ENCODE results near the gene C1QTNF5.

The C1QTNF5 gene

DNA sequence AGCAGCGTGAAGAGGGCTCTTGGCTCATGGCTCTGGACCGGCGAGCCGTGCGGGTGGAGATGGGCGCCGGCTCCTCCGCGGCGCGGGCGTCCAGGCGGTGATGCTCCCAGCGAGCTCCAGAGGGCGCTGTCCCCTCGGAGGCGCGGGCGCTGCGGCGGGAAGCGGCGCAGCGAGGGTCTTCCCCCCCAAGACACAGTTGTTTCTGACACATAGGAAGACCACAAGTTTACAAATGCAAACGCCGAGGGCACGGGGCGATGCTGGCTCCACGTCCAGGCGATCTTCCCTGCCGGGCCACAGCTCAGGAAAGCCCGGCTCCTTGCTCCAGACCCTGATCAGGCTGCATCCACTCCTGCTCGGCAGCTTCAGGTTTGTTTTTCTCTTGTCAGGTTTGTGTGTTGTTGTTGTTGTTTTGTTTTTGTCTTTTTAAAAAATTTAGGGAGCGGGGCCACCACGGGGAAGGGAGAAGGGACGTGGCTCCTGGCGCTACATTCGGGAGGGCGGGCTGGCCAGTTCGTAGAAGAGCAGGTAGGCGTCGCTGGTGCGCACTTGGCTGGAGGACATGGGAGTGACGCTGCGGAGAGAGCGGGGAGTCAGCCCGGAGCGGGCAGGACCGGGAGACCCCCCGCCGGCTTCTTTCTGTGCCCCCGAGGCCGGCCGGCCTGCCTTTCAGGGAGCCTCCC lies 15.8 kb upstream of the C1QTNF5 start:
- DNase-seq: no peak

DNA sequence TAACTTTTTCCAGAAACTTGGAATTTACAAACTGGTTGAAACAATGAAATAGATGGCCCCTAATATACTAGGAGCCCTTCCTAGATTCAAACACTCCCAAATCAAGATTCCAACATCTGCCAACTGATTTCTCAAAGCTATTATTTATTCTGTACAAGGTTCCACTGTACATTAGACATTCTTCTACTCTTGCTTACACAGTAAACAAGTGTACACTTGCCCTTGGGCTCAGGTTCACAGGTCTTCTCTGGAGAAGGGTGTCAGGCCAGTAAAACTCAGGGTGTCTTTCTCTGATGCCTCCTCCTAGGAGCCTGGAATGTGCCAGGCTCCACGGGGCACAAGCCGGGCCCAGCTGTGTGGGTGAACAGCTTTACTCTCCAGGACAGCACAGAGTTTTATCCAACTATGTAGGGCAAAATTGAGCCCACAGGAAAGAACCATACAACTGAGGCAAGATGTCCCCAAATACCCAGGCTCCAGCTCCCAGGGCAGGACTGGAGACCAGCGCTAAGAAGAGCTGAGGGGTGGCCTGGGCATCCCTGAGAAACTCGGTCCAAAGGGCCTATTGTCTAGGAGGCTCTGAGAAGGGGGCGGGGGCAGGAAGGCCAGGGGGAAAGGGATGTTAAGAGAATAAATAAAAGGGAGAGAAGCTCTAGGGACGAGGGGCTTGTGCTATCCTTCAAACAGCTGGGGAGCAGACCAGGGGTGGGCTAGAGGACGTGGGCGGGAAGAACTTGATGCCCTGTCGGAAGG lies 14.6 kb upstream of the C1QTNF5 start:
- DNase-seq: no peak

DNA sequence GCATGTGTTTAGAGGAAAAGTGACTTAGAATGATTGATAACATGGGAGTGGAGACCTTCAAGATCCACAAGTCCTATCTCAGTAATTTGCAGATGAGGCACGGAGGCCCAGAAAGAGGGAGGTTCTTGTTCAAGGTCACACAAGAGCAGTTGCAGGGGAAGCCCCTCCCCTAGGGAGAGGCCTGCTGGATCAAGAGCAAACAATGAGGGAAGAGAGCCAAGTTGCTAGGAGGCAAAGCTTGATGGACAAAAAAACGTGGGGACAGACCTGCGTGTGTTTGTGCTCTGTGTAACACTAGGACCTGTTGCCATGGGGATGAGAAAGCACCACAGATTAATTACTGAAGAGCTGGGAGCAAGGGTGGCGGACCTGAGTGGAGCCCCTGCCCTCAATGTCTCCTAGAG lies 12.2 kb upstream of the C1QTNF5 start:
- DNase-seq: no peak

DNA sequence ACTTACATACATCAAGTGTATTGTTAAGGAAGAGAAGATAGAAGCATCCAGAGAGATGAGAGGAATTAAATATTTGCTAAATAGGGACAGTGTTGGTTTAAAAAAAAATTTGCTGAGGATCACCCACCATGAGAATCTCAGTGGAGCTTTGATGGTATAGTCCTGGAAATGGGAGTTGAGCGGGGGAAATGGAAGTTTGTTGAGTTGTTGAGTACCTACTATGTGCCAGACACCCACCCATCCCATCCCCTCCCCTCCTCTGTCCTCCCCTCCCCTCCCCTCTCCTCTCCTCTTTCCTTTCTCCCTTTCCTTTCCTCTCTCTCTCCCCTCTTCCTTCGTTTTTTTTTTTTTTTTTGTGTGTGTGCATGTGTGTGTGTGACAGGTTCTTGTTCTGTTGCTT lies 10.5 kb upstream of the C1QTNF5 start:
- DNase-seq: no peak

DNA sequence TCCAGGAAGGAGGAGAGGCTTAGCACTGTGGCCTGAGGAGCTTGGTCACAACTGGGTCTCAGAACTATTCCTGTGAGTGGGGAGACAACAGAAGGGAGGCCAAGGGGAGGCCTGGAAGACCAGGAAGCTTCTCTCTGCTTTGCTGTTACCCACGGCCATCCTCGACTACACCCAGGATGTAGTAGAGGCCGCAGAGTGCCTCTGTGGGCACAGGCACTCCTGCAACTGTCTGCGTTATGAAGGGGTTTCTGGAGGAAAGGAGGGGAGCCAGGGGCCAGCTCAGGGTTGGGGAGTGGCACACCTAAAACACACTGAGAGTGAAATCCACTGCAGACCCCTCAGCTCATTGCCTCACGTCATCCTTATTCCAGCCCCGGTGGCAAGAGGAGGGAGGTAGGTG lies 9.6 kb upstream of the C1QTNF5 start:
- no peak for DNase-seq

DNA sequence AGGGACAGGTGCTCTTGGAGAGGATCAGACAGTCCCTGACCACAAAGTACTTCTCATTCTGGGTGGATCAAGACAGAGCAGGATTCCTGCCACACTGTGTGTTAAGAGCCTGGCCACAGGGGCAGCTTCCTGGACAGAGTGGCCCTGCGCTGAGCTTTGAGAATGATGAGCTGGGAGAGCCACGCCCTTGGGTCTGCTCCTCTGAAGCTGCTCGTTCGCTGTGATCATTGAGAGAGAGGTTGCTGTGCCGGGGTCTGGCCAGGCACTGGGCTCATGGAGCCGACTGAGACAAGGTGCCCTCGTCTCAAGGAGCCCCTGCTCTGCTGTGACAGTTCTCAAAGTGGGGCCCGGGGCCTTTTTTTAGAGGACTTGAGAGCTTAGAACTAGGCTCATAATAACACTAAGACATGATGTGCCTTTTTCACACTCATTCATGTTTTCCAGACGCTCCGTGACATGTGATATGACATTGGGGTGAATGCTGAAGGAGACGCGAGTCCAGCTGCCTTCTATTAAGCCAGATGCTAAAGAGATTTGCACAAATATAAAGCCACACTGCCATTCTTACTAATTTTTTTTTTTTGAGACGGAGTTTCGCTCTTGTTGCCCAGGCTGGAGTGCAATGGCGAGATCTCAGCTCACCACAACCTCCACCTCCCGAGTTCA lies 7.4 kb upstream of the C1QTNF5 start:
- no peak for DNase-seq

DNA sequence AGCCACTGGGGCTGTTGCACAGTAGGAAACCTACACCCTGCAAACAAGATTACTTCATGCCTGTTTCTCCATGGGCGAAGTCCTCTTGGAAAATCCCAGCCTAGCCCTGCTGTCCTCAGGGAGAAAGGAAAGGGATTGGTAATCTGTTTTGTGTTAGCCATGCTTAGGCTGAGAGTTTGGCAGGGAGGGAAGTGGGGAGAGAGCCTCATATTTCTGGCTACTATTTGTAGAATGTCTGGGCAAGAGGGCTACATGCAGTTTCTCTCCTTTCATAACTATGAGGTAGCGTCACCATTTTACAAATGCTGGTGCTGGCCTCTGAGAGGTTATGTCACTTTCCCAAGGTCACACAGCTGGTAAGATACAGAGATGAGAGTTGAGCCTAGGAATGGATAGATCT lies 6.6 kb upstream of the C1QTNF5 start:
- no peak for DNase-seq

DNA sequence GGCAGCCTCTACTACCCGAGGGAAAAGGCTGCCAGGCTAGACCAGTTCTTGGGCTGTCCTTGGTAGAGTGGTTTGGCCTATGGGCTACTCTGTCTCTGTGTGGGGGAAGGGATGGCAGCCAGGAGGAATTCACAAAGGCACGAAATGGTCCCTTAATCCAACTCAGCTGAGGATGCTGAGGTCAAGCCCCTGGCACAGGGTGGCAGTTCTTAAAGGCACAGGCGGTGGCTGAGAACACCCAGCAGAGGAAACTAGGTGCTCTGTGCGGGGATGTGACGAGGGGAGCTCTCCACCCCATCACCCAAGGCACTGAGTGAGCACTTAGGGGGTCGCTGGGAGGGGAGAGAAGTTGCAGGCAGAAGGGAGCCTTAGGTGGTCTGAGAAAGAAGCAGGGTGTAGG lies 5.9 kb upstream of the C1QTNF5 start, which contains the start of gene MFRP:
TSS of gene MFRP (minus strand) at position 101 of the 400 bp plus-strand sequence. CDS start 192 bp downstream, outside the sequence.
- DNase-seq: no peak

DNA sequence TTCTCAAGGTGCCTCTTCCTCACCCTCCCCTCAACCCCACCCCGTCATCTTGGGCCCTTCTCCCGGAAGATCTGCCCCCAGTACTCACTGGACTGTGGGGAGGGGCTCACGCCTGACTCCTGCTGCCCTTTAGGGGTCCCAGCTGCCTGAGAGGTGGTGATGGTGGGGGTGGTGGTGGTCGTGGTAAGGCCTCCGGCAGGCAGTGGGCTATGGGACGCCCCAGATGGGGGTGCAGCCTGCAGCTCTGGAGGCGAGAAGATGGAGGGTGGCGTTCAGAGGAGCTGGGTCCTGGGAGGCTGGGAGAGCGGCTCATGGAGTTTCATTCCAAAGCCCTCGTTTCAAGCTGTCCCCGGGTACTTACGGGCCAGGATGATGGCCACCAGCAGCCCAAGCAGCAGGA lies 5.0 kb upstream of the C1QTNF5 start:
- no peak for DNase-seq

DNA sequence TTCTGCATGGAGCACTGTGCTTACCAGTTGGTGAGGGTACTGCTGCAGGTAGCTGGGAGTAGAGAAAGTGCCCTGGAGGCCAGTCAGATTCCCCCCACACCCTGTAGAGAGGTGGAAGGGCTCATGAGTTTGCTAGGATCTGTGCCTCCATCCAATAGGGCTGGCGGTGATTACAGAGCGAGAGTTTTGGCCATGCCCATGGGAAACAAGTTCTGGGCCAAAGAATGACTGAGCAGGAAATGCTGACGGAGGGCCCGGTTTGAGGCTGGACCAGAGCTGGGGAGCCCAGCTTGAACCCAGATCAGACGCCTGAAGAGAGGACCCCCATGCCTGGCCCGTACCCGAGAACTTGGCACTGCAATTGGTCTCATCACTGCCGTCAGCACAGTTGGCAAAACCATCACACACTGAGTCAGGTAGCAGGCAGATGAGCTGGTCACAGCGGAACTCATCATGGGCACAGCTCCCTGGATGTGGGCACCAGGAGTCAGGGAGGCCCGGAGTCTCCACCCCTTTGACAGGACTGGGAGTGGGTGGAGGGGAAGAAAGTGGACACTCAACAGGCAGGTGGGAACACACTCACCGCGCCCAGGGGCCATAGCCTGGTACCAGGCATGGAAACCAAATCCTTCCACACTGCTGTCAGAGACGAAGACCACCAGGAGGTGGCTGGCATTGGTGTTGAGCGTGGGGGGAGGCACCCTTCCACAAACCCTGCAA lies 3.8 kb upstream of the C1QTNF5 start:
- no peak for DNase-seq

DNA sequence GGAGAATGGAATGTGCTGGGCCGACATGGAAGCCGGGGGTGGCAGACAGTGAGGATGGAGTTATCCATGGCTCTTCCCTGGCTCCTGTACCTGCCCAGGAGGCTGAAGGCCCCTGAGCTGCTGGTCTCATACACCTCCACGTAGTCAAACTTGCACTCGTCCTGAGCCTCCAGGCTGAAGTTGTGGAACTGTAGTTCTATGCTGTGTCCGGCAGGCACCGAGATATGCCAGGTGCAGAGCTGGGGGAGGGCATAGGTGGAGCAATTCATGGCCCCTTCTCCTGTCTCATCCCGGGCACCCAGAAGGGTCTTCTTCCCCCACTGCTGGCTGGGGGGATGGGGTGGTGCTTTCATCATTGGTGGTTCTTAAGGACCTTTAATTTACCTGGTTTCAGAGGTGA lies 3.0 kb upstream of the C1QTNF5 start:
- DNase-seq: no peak

DNA sequence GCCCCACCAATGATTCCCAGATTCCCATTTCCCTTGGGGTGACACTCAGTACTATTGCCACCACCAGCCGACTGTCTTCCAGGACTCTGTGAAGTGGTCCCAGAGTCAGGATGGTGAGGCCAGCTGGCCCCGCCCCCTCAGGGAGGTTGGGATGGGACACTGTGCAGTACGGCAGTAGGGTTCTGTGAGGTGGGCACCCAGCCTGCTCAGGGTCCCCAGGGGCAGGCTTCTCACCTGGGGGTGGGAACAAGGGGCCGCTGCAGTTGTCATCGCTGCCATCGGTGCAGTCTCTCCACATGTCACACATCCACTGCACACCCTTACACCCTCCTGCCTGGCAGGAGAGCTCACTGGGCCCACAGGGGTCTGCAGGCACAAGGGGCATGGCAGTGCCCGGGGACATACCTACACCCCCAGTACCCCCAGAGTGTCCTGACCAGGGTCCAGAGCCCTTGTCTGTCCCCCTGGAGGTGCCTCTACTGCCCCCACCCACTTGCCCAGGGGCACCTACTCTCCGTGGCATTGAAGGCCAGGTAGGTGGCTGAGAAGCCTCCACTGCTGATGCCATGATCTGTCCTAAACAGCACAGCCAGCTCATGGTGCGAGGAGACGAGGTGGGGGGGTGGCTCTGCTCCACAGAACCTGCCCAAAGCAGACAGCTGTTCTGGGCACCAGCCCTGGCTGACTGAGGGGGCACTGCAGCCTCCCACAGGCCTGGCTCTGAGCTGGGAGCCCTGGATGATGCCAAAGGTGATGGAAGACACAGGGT lies 1.9 kb upstream of the C1QTNF5 start:
- no peak for DNase-seq

DNA sequence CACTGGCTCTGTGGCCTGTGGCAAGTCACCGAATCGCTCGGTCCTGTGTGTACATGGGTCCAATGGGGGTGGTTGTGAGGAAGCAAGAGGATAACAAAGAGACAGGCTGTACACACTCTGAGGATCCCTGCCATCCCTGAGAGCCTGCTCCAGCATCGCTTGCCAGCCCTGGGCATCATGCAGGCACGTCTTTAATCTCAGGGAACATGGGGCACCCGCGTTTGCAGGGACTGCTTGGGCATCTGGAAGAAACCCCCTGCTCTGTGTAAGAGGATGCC lies 1.3 kb upstream of the C1QTNF5 start:
- no peak for DNase-seq

DNA sequence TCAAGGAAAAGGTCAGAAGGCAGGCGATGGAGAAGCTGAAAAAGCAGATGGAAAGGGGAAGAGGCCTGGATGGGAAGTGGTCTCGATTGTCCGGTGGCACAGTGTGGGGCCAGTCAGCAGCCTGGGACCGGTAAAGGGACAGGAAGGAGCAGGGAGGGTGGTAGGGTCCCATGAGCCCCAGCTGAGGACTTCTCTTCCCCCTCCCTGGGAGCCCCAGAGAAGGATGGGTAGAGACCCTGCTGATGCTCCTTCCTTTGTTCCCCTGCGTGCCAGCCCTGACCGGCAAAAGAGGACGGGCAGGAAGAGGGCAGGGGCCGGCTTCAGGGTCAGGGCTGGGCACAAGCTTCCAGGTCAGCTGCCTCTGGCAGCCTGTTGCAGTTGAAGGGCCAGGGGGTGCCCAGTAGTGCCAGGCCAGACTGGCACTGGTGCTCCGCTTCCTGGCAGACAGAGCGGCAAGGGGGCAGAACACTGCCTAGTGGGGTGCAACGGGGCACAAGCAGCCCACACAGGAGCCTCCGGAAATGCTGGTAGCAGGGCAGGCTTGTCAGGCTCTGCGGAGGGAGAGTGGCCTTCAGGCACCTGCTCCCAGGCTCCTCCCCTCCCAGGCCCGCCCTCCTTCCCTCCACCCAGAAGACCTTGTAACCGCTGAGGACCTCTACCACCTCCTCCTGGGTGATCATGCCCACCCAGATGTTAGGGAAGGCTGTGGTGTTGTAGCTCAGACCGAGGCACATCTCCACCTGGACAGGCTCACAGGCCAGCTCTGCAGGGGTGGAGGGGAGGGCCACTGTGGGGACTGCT lies 739 bp upstream of the C1QTNF5 start:
- DNase-seq: no peak

DNA sequence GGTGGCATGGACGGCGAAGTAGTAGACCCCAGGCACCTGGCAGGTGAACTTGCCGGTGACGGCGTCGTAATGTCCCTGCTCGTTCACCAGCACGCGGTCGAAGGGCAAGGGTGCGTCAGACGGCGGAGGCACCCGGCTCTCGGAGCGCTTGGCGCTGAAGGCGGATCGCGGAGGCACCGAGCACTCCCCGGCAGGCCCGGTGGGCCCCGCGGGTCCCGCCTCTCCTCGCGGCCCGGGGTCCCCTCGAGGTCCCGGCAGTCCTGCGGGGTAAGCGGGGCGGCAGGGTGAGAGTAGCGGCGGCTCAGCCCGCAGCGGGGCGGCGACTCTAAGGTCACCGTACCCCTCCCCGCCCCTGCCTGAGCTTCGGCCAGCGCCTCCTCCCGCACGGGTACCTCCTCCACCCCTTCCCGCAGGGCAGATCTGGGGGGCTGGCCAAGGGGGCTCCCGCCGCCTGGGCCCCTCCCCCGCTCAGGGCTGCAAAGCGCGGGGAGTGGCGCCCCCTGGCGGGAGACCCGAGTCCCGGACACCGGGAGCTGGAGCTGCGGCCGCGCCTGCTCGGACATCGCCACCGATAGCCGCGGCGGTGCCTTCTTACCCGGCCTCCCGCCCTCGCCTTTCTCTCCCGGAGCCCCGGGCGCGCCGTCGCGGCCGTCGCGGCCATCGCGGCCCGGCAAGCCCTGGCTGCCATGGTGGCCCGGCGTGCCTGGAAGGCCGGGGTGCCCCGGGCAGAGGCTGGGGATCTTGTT lies 921 bp downstream of the C1QTNF5 start:
- DNase-seq: no peak

DNA sequence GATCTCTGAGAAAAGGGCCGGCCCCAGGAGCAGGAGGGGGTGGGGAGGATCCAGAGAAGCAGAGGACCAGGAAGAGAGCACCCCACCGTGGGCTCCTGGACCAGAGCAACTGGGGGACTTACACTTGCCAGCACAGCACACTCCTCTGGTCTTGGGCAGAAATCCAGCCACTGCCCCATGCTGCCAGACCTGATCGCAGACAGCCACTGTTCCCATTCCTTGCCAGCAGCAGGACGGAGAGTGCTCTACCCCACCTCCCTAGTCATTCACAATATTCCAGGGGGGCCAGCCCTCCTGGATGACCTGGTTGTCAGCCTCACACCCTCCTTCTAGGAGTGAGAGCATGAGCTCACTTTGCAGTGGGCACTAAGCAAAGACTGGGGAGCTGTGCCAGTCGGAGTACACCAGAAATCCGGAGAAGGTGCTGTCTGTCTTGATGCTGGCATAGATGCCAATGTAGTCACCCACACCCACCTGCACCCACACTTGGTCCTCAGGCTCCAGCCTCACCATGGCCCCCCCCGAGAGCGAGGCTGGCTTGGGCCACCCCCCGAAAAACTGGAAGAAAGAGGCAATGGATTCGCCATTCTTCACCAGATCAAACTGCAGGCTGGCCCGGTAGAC lies 1.6 kb downstream of the C1QTNF5 start:
- no peak for DNase-seq

DNA sequence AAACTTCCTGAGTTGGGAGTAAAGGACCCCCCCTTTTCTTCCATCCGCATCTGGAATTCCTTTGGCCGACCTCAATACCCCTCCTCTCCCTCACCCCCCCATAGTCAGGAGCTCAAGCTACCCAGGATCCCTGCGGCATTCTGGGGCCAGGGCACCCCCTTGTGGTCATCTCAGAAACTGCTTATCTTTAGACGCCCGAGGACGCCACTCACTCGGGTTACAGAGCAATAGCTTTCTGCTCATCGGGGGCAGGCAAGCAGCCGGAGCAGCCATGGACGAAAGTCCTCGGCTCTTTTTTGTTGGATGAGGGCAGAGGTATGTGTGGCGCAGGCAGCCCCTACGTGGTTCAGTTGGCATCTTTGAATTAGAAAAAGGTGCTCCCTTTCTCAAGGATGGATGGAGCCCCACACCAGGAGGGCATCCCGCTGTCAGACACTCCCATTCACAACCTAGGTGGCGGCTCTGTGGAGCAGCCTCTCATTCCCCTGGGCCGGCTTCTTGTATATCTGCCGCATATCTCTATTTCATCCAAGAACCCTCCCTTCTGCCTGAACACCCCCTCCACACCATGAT lies 2.3 kb downstream of the C1QTNF5 start:
- DNase-seq: no peak

DNA sequence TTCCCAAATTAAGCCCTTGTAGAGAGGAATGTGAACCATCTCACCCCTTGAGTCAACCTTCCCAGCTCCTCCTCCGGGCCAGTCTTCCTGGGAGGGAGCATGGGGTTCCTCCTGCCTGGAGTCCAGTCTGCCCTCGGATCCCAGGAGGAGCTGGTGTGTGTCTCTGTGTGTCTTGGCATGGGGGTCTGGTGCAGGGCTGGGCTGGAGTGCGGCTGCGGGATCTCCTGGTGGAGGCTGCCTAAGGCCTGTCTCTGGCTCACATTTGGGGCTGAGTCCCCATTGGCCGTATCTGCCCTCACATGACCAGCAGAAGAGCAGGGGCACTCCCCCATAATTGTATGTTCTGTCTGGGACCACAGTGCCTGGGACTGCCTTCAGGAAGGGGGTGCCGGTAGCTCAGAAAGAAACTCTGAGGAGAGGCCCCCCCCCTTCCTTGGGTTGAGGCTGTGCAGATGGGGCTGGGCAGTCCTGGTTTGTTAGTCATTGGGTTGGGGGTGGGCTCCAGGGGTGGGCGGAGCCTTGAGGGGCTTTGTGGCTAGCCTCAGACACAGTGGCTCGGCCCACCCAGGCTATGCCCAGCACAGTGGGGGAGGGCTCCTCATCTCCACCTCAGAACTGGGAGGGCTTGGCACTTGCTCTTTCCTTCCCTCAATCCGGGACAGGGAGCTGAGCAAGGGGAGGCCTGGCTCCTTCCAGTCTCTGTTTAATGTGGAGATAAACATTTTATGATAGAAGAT lies 2.9 kb downstream of the C1QTNF5 start:
- DNase-seq: no peak

DNA sequence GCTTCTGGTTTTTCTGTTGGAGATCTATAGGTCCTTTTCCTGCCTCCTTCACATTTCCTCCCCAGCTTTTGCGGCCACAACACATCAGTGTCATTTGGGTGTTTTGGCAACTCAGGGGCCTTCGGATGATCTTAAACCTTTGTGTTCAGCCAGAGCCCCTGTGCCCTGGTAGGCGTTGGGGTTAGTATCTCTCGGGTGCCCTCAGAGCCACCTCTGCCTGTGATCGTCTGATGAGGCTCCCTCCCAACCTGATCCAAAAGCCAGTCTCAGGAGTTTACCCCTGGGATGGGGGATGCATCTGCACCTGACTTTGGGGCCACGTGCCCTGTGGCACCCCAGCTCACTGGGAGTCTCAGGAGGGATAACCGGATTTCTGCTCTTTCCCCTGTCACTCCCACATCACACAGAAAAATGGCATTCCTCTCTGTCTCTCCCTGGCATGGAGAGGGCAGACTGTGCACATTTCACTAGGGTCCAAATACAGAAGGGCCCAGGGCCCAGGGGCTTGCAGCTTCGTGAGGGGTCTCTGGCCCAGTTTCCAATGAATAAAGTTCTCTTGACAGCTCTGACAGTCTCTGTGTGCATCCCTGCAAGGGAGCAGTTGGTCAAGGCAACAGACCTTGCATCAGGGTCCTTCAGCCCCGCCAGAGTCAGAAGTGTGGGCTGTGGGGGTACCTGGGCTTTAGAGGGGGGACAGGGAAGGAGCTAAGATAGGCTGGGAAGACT lies 3.8 kb downstream of the C1QTNF5 start:
- DNase-seq: no peak

Measured in SIG-M5 (cell line).